ENCODE data around the gene SNTA1. TPM values are rescaled to one million over a fixed set of nuclear protein-coding genes. Genes with fewer than 3 reads are reported as not detected.
"Not testable (repeated sequence)": the region's sequence is repeated elsewhere in the genome, so short reads cannot be mapped to it uniquely, and the experiment has no call there.

SNTA1 gene
- total and polyA plus RNA-seq, 10 donors, result 2.4 to 8.7 (median 4.4) TPM

GRCh38 chr20:33465481-33466302, 22.1 kb upstream of the SNTA1 start:
- TF ChIP-seq CTCF (IDR thresholded peaks at IDR 0.05 in 8 of 11, conservative IDR thresholded peaks at IDR 0.05 in 3 of 11) (no peak), POLR2AphosphoS5 (IDR thresholded peaks at IDR 0.05) (no peak), POLR2A (IDR thresholded peaks at IDR 0.05) (no peak)
- Histone ChIP-seq H3K27me3 (replicated peaks in 1 of 7) (no peaks in the 10 kb centered on the region), H3K36me3 (no peaks in the 10 kb centered on the region), H3K9me3 (no peaks in the 10 kb centered on the region), H3K4me3 (no peak overlapping the region), H3K27ac (peak overlapping the region in 4 of 8 donors; percentile 44 to 64 (median 49)), H3K4me1 (peaks cover 0 to 38% (median 7%) of the 10 kb centered on the region in 6 donors)
- peak; percentile 75 for DNase-seq
- WGBS, 5 donors, result 51 to 66% (median 61%) methylated on average over 7 to 9 of the region's 9 CpGs
- intact Hi-C loops (cut with DNase I; ENCODE audit: low total_unique reads), result no loop called here

- H3K27me3 ChIP-seq (replicated peaks in 1 of 7); H3K27ac ChIP-seq; DNase-seq; intact Hi-C loops (cut with DNase I; ENCODE audit: low total_unique reads); H3K36me3 ChIP-seq; H3K9me3 ChIP-seq; H3K4me3 ChIP-seq: not testable (repeated sequence)
- WGBS, 5 donors, result 74 to 84% (median 79%) methylated on average over 8 of the region's 8 CpGs
- peaks cover 0 to 38% (median 7%) of the 10 kb centered on the region in 6 donors for H3K4me1 ChIP-seq
Observed at GRCh38 chr20:33464759-33465158, 21.2 kb upstream of the SNTA1 start.

- Histone ChIP-seq H3K27me3 (replicated peaks in 1 of 7) (no peaks in the 10 kb centered on the region), H3K4me1 (peaks cover 0 to 38% (median 7%) of the 10 kb centered on the region in 6 donors), H3K9me3 (no peaks in the 10 kb centered on the region), H3K27ac (peak overlapping the region in 3 of 8 donors; percentile 3 to 9 (median 4)), H3K36me3 (no peaks in the 10 kb centered on the region), H3K4me3 (no peak overlapping the region)
- 63 to 85% (median 78%) methylated on average over 7 of the region's 7 CpGs for WGBS, 5 donors
- intact Hi-C loops (cut with DNase I; ENCODE audit: low total_unique reads), result no loop called here
- DNase-seq, result no peak
- TF ChIP-seq POLR2A (IDR thresholded peaks at IDR 0.05) (no peak), POLR2AphosphoS5 (IDR thresholded peaks at IDR 0.05) (no peak), CTCF (IDR thresholded peaks at IDR 0.05 in 8 of 11, conservative IDR thresholded peaks at IDR 0.05 in 3 of 11) (no peak)
Observed at GRCh38 chr20:33463332-33464101, 20.0 kb upstream of the SNTA1 start.

- WGBS, 5 donors, result 73 to 93% (median 89%) methylated on average over 5 of the region's 5 CpGs
- Histone ChIP-seq H3K36me3 (no peaks in the 10 kb centered on the region), H3K9me3 (no peaks in the 10 kb centered on the region), H3K27ac (no peak overlapping the region), H3K27me3 (replicated peaks in 1 of 7) (no peaks in the 10 kb centered on the region), H3K4me1 (peaks cover 0 to 30% (median 7%) of the 10 kb centered on the region in 6 donors), H3K4me3 (no peak overlapping the region)
- no peak for DNase-seq
- TF ChIP-seq POLR2AphosphoS5 (IDR thresholded peaks at IDR 0.05) (no peak), CTCF (IDR thresholded peaks at IDR 0.05 in 8 of 11, conservative IDR thresholded peaks at IDR 0.05 in 3 of 11) (no peak), POLR2A (IDR thresholded peaks at IDR 0.05) (no peak)
- intact Hi-C loops (cut with DNase I; ENCODE audit: low total_unique reads), result no loop called here
Observed at GRCh38 chr20:33460711-33461110, 17.1 kb upstream of the SNTA1 start.

All from spleen (tissue), 11 donors.